Type B pancreatic cell (in vitro differentiated cells): ENCODE data around the gene NFKBIE. TPM values are rescaled to one million over a fixed set of nuclear protein-coding genes. Genes with fewer than 3 reads are reported as not detected.

ENCODE experiments used
- DNase-seq: peaks from one replicate; pipeline ENCODE4 v3.0.0; 2021; ENCODE audit warnings: mixed read lengths; ENCODE audit not compliant: unreplicated experiment; ENCODE audit errors: extremely low spot score
- H3K27ac Mint-ChIP-seq: 2 replicates; pipeline ENCODE4 v1.8.0; 2021; ENCODE audit warnings: mild to moderate bottlenecking, mixed read lengths
- H3K27me3 Mint-ChIP-seq: 2 replicates; pipeline ENCODE4 v1.8.0; 2021; ENCODE audit warnings: mixed read lengths
- H3K36me3 Mint-ChIP-seq: 2 replicates; pipeline ENCODE4 v1.8.0; 2021; ENCODE audit warnings: mixed read lengths
- H3K4me1 Mint-ChIP-seq: one replicate; pipeline ENCODE4 v1.8.0; 2021; ENCODE audit warnings: mixed read lengths; ENCODE audit not compliant: unreplicated experiment
- H3K4me3 Mint-ChIP-seq: 2 replicates; pipeline ENCODE4 v1.8.0; 2021; ENCODE audit warnings: mild to moderate bottlenecking, mixed read lengths
- H3K9me3 Mint-ChIP-seq: 2 replicates; pipeline ENCODE4 v1.8.0; 2021; ENCODE audit warnings: mixed read lengths
- total RNA-seq: library from RNA; stranded (reverse); gene quantifications from 2 replicates; pipeline ENCODE4 v1.2.1, GENCODE V29; 2021; ENCODE audit warnings: low replicate concordance
- TF ChIP-seq, protein P1 (sequence below): fragments of 200-600 bp; sonication (generic); conservative IDR thresholded peaks from 2 replicates; pipeline ENCODE4 v1.5.0; 2021; ENCODE audit warnings: antibody characterized with exemption, mild to moderate bottlenecking

Gene NFKBIE
- total RNA-seq, 1 donor from 2014 or later, result 9.2 TPM

DNA sequence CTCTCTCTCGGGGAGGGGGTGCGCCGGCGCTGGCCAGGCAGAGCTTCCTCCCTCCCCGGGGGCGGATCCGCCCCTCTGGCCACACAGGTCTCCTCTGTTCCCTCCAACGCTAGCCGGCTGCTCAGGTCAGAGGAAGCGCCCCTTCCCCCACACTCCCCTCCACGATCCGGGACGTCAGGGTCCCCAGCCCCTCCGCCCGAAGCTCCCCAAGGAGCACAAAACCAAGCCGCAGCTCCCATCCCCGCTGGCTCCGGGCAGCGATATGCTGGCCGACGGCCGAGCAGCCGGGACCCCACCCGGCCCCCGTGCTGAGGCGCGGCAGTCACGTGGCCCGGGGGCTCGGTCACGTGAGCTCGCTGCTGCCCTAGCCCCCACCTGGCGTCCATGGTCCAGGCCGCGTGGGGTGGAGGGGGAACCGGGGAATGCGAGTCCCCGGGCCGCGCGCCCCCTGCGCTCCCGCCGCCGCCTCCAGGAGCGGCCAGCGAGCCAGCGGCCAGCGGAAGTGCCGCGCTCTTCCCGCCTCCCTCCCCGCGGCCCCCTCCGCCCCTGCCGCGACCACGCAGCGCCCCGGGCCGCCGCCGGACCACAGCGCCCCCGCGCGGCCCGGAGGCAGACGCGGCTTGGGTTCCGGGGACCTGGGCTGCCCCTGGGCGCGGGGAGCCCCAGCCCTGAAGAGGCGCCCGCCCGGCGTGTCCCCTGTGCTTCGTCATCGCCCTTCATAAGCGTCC is 8.2 kb downstream of the NFKBIE start, which contains the start of gene SLC35B2:
Gene SLC35B2, minus strand, starts transcription at position 504 of the 728 bp plus-strand sequence. Its CDS starts 118 bp downstream, at position 386.
- Mint-ChIP-seq H3K27me3 (no peaks in the 10 kb centered on the region), H3K36me3 (peaks cover 13% of the 10 kb centered on the region)

DNA sequence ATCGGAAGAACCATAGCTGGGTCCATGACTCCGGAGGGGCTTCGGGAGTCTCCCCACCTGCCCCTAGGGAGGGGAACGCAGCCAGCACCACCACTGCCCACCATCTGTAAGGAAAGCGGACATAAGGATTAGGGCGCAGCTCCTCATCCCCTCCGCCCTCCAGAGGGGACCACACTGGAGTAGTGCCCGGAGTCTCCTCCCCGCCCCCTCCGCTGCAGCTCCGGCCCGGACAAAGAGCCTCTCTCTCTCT is 8.7 kb downstream of the NFKBIE start:
- no peaks in the 10 kb centered on the region for H3K27me3 Mint-ChIP-seq
- peak overlapping the region; percentile 91 for H3K27ac Mint-ChIP-seq
- H3K4me1 Mint-ChIP-seq, result peaks cover 45% of the 10 kb centered on the region
- H3K4me3 Mint-ChIP-seq, result peak overlapping the region; percentile 90
- peaks cover 18% of the 10 kb centered on the region for H3K36me3 Mint-ChIP-seq
- TF ChIP-seq, protein P1, sequence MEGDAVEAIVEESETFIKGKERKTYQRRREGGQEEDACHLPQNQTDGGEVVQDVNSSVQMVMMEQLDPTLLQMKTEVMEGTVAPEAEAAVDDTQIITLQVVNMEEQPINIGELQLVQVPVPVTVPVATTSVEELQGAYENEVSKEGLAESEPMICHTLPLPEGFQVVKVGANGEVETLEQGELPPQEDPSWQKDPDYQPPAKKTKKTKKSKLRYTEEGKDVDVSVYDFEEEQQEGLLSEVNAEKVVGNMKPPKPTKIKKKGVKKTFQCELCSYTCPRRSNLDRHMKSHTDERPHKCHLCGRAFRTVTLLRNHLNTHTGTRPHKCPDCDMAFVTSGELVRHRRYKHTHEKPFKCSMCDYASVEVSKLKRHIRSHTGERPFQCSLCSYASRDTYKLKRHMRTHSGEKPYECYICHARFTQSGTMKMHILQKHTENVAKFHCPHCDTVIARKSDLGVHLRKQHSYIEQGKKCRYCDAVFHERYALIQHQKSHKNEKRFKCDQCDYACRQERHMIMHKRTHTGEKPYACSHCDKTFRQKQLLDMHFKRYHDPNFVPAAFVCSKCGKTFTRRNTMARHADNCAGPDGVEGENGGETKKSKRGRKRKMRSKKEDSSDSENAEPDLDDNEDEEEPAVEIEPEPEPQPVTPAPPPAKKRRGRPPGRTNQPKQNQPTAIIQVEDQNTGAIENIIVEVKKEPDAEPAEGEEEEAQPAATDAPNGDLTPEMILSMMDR, result no peak
- no peaks in the 10 kb centered on the region for H3K9me3 Mint-ChIP-seq
- no peak for DNase-seq

More for the DNA sequence above, 8.2 kb downstream of the NFKBIE start, which contains the start of gene SLC35B2:
- peak; percentile 86 for DNase-seq
- Mint-ChIP-seq H3K4me3 (peak within 1 kb of the TSS; percentile 92), H3K4me1 (peaks cover 41% of the 10 kb centered on the region), H3K9me3 (no peaks in the 10 kb centered on the region), H3K27ac (peak within 1 kb of the TSS; percentile 94)
- TF ChIP-seq, protein P1, result peak; percentile 87

DNA sequence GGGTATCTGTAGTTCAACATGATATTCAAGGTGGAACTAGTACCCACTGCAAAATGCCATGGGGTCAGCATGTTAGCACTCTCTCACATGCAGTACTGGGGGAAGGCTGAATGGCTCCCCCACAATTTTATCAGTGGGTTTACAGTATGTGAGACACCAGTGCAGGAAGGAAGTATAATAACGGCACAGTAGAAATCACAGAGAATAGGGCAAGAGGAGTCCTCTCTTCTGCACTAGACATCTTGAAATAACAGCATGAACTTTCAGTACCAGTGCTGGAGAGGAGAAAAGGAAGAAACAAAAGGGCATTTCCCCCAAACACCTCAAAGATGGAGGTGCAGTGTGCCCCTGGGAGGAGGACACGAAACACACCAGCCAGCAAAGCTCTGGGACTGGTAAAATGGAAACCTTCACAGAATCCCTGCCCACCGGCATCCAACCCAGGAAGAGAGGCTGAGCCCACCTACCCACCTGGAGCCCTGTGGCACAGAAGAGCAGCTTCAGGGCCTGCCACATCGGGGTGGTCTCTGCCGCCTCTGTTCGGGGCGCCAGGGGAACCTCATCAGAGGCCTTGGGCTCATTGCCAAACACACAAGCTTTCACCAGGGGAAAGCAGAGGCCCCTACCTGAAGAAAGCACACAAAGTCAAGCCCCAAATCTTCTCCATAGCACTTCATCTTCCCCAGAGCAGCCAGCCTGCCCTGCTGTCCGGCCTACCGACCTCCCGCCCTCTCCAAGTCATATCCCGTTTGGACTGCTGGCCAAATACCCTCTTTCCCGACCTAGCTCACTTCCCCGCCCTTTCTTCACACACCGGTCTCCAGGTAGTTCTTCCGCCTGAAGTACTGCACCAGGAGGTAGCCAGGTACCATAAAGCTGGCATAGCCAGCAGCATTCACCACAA is 9.2 kb downstream of the NFKBIE start:
- peak overlapping the region; percentile 90 for H3K4me3 Mint-ChIP-seq
- no peaks in the 10 kb centered on the region for H3K9me3 Mint-ChIP-seq
- H3K27ac Mint-ChIP-seq, result peak overlapping the region; percentile 91
- no peaks in the 10 kb centered on the region for H3K27me3 Mint-ChIP-seq
- no peak for DNase-seq
- TF ChIP-seq, protein P1, result no peak
- H3K36me3 Mint-ChIP-seq, result peaks cover 24% of the 10 kb centered on the region
- peaks cover 47% of the 10 kb centered on the region for H3K4me1 Mint-ChIP-seq

DNA sequence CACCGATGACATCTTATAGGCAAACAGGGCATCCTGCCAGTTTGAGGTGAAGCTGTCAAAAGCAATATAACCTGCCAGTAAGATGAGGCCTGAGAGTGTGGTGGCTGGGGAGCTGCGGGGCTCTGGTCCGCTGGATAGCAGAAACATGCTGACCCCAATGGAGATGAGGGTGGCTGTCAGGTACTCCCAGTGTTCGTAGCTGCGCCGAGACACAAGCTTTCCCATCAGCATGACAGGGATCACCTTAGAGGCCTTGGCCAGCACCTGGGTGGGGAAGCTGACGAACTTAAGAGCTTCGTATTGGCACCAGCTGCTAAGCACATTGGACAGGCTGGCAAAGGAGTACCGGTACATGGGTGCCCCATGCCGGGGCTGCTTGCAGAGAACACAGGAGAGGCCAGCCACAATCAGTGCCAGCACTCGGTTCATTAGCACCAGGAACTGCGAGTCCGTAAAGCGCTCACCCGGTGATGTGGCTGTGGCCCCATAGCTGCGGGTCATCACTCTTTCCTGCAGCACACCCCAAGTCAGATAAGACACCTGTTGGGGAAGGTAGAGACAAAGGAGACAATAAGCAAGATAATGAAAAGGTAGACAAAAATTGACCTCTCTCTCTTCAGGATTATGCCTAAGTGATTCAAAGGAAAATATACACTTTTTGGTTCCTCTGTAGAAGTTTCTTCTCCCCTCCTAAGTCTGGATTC is 10.1 kb downstream of the NFKBIE start:
- no peaks in the 10 kb centered on the region for H3K27me3 Mint-ChIP-seq
- DNase-seq, result no peak
- peaks cover 49% of the 10 kb centered on the region for H3K4me1 Mint-ChIP-seq
- H3K4me3 Mint-ChIP-seq, result peak overlapping the region; percentile 90
- no peaks in the 10 kb centered on the region for H3K9me3 Mint-ChIP-seq
- TF ChIP-seq, protein P1, result no peak
- peak overlapping the region; percentile 91 for H3K27ac Mint-ChIP-seq
- peaks cover 28% of the 10 kb centered on the region for H3K36me3 Mint-ChIP-seq
